GM18511 (cell line): ENCODE data around the gene DOCK11.

Source experiments
- ATAC-seq: cut with Tn5 transposase; IDR thresholded peaks from one replicate; pipeline ENCODE4 v1.9.1; 2021; ENCODE audit warnings: mild to moderate bottlenecking, moderate library complexity; ENCODE audit not compliant: unreplicated experiment

The DOCK11 gene

GRCh38 chrX:118623062-118623461 is 127.4 kb downstream of the DOCK11 start:
- ATAC-seq, result no peak

GRCh38 chrX:118626346-118626745 is 130.7 kb downstream of the DOCK11 start:
- no peak for ATAC-seq

GRCh38 chrX:118627084-118627758 is 131.6 kb downstream of the DOCK11 start:
- ATAC-seq, result no peak

GRCh38 chrX:118630848-118631247 is 135.2 kb downstream of the DOCK11 start:
- no peak for ATAC-seq

GRCh38 chrX:118631586-118631985 is 136.0 kb downstream of the DOCK11 start:
- peak; percentile 71 for ATAC-seq

GRCh38 chrX:118632862-118633261 is 137.2 kb downstream of the DOCK11 start:
- ATAC-seq, result peak; percentile 54

- no peak for ATAC-seq
These were observed 137.9 kb downstream of the DOCK11 start for GRCh38 chrX:118633530-118633929.

GRCh38 chrX:118634336-118634735 is 138.7 kb downstream of the DOCK11 start:
- no peak for ATAC-seq

GRCh38 chrX:118637997-118638396 is 142.4 kb downstream of the DOCK11 start:
- ATAC-seq, result no peak

- no peak for ATAC-seq
These were observed 148.8 kb downstream of the DOCK11 start for GRCh38 chrX:118644378-118644777.

- ATAC-seq, result no peak
These were observed 157.1 kb downstream of the DOCK11 start for GRCh38 chrX:118652717-118653116.

GRCh38 chrX:118654331-118654730 is 158.7 kb downstream of the DOCK11 start:
- ATAC-seq, result no peak

- ATAC-seq, result no peak
These were observed 160.1 kb downstream of the DOCK11 start for GRCh38 chrX:118655561-118656246.

- ATAC-seq, result no peak
These were observed 161.8 kb downstream of the DOCK11 start for GRCh38 chrX:118657413-118657812.

GRCh38 chrX:118660085-118660484 is 164.5 kb downstream of the DOCK11 start:
- ATAC-seq, result no peak

- no peak for ATAC-seq
These were observed 169.6 kb downstream of the DOCK11 start for GRCh38 chrX:118665204-118665603.

- ATAC-seq, result no peak
These were observed 170.9 kb downstream of the DOCK11 start for GRCh38 chrX:118666521-118666920.

- no peak for ATAC-seq
These were observed 173.8 kb downstream of the DOCK11 start for GRCh38 chrX:118669435-118669834.

- ATAC-seq, result no peak
These were observed 179.8 kb downstream of the DOCK11 start for GRCh38 chrX:118675326-118675965.

- no peak for ATAC-seq
These were observed 180.3 kb downstream of the DOCK11 start for GRCh38 chrX:118675966-118676349.

- ATAC-seq, result no peak
These were observed 181.7 kb downstream of the DOCK11 start for GRCh38 chrX:118677318-118677717.

- ATAC-seq, result no peak
These were observed 183.7 kb downstream of the DOCK11 start for GRCh38 chrX:118679290-118679689.
